Activated CD4-positive, alpha-beta T cell treated with anti-CD3 and anti-CD28 coated beads for 4 hours (primary cell): ENCODE results near the gene SH2D1B.

Experiments
- DNase-seq, 2 donors: peaks; one replicate each; pipeline ENCODE4 v3.0.0-alpha.2; 2020

SH2D1B gene

DNA sequence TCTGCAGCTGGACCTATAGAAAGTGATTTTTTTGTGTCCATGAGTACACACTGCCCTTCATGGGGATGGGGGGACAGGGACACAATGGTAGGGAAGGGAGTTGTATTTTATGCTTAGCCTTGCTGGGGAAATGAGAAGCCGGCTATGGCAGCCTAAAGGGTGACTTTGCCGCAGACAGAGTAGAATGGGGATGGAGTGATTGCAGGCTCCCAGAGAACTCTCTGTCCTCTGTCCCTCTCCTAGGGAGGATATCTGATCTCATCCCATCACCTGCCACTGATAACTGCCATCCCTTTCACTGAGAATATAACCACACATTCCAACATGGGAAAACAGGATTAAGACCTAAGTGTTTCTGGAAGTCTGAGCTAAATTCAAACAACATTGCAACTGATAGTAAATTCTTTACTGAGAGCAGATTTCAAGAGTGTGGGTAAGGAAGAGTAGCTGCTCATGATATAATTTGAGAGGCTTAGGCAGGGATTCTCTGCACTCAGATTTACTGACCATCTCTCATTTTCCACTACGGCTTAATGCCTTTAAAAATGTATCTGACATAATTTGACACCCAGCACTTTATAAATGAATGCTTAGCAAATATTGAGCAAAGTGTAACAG, 13.9 kb downstream of the SH2D1B start:
- no peak for DNase-seq

GRCh38 chr1:162397039-162397448, 14.9 kb downstream of the SH2D1B start:
- no peak for DNase-seq

- no peak for DNase-seq
These were observed 15.6 kb downstream of the SH2D1B start for GRCh38 chr1:162396201-162396906.

DNA sequence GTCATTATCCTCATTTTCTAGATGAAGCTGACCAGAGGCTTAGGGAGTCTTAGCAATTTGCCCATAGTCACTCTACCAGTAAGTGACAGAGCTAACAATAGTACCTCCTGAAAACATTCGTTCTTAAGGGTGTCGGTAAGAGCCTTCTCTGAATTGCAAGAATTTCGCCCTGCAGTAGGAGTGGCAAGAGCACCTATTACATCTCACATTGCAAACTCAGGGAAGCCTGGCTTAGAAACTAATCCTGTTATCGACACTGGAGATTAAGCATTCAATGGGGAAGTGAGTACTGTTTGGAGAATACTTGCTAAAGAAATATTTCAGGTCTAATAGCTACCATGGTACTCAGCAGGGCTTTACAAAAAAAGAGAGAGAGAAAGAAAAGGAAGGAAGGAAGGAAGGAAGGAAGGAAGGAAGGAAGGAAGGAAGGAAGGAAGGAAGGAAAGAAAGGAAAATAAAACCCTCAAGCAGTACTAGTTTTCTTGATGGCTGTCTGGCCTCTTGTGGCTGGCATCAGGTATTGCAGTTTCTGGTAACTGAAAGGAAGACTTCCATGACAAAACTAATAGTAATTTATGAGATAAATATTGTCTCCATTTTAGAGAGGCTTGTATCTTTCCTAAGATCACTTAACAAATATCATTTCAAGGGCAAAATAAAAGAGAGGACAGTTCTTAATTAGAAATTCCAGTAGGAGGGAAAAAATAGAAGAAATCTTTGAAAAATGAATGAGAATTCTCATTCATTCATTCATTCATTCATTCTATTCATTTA, 20.0 kb downstream of the SH2D1B start:
- DNase-seq = no peak

- no peak for DNase-seq
These were observed 21.3 kb downstream of the SH2D1B start for GRCh38 chr1:162390396-162391185.

DNA sequence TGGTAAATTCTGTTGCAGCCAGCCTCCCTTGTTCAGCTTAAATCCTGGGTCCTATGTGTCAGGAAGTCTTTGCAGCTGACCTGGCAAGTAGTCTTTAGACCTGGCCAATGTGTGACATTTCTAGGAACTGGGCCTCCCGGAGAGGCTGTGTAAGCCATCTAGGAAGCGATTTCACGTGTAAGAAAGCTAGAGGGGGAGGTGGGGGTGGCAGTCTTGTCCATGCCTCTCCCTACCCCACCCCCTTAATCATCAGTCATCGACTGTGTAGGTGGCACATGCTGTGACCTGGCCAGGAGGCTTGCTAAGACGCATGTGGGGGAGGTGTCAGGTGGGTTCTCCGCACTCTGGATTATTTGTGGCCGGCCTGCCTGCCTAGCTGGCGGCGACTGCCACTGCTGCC, 22.0 kb downstream of the SH2D1B start:
- DNase-seq = no peak

- no peak for DNase-seq
These were observed 22.7 kb downstream of the SH2D1B start for GRCh38 chr1:162389021-162389818.

DNA sequence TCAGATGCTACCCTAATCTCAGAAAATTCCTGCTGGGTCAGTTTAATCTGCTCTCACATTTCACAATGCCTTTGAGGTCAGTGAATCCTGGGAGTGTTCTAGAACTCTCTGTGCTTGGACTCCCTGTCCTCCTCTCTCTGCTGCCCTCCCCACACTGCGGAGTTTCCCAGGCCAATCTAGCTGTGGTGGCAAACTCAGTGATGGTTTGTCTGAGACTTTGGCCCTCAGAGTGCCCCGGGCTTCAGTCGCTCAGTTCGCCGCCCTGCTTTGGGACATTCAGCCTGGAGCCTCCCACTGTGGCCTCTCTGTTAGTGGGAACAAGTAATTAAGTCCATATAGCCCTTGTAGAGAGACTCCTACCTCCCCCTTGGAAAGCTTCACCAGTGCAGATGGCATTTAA, 23.3 kb downstream of the SH2D1B start:
- DNase-seq = no peak

GRCh38 chr1:162388083-162388594, 23.8 kb downstream of the SH2D1B start:
- DNase-seq = no peak

GRCh38 chr1:162387226-162388082, 24.5 kb downstream of the SH2D1B start:
- DNase-seq = no peak

DNA sequence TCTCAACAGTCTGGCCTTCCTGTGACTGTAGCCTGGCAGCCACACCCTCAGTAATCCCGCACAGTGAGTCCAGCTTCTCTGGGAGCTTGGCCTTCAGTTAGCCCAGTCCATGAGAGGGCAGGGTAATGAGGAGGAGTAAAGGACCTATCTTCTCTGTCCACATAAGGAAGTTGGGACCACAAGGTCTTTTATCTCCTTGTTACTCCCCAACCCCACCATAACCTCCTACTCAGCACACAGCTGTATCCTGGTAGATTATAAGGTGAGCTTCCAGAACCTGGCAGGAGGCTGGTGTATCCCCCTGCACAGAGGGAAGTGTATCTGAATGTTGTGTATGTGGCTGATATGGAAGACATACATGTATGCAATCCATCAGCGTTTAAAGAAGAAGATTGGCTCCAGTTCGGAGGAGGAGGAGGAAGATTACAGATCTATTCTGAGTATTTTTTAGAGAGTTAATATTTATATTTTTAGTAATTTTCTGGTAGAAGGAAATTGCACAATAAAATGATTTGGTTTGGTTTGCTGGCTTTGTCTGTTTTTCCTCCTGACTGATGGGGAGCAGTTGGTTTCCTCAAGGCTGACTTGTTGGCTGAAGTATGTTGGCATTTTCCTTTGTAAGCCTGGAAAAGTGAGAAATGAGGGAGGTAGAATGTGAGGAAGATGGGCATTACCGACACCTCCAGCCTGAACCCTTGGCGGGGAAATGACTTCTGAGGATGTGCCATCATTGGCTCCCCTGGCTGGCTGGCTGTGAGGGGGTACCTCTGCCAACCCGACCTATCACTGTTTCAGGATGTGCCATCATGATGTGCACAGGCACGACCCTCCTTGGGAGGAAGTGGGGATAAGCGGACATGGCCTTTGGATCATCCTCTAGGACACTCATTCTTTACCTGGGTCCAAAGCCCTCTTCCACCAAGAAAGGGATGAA, 25.4 kb downstream of the SH2D1B start:
- no peak for DNase-seq

DNA sequence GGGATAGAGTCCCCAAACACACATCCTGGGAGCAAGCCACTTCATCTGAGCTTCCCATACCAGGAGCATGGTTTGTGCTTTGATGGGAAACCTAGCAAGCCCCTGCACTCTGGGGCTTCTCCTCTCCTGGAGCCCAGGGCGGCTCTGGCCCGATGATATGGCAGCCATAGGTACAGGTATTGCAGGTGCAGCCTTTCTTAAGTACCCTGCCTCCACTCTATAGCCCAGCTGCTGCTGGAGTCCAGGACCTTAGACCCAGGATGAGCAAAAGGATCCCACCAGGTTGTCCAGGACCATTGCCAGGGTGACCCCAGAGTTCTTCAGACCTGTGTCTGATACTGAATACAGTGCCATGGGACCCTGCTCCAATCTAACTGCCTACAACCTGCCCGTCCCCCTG, 26.2 kb downstream of the SH2D1B start:
- no peak for DNase-seq

- DNase-seq = no peak
These were observed 26.7 kb downstream of the SH2D1B start for GRCh38 chr1:162385280-162385623.

DNA sequence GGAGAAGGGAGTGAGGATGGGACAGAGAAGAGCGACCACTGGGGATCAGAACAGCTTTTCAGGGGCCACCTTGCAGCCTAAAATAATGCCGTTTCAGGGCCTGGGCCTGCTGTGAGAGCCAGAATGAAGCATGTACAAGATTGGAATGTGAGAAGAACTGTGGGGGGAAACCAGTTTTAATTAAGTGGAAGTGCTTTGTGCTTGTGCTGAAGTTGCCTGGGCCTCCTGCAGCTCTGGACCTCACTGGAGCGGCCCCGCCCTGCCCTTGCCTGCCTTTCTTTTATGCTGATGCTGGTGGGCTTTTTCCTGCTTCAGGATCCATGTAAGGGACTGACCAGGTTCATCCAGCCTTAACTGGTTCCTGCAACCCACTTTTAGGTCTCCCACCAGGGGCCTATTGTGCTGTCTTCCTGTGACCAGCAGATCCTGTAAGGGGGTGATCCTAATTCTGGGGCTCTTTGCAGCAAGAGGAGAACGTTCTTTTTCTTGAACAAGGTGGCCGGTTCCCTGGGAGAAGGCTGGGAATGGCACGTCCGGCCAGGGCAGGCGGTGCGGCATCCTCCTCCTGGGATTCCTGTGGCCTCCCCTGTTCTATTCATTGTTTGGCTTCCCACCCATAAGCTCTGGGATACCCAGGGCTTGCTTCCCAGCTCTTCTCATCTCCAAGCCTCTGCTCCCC, 27.2 kb downstream of the SH2D1B start:
- no peak for DNase-seq

DNA sequence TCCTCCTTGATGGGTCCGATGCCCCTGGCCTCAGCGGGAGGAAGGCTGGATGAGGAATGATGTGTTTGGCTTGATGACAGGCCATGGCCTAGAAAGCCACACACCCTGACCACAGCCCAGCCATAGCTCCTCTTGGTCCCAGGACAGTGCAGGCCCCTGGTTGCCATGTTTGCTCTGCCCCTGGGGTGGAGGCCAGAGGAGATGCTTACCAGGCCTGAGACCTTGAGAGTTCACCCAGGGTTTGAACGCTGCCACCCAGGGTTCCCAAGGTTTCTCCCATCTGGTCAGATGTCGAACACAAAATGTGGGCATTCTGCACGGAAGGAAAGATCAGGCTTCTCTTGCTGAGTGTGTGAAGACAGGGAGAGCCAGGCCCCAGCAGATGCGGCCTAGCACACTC, 27.8 kb downstream of the SH2D1B start:
- DNase-seq = no peak

GRCh38 chr1:162383516-162383915, 28.4 kb downstream of the SH2D1B start:
- no peak for DNase-seq

DNA sequence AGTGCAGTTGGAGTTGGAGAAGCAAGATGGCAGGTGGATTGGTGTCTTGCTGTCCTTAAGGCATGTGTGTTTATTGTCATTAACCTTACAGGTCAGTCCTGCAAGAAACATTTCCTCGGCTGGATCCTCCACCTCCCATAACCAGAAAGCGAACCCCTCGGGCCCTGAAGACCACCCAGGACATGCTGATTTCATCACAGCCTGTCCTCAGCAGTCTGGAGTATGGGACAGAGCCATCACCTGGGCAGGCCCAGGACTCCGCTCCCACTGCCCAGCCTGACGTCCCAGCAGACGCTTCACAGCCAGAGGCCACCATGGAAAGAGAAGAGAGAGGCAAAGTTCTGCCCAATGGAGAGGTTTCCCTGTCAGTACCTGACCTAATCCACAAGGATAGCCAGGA, 28.8 kb downstream of the SH2D1B start:
- no peak for DNase-seq

- no peak for DNase-seq
These were observed 29.8 kb downstream of the SH2D1B start for GRCh38 chr1:162381941-162382750.

- no peak for DNase-seq
These were observed 30.6 kb downstream of the SH2D1B start, which contains the start of gene C1orf226 for GRCh38 chr1:162381383-162381782. Gene C1orf226 (plus strand): TSS chr1:162381728. CDS start chr1:162381902, 174 bp downstream.
